ENCODE data around the gene MYO9B. TPM values are rescaled to one million over a fixed set of nuclear protein-coding genes. Genes with fewer than 3 reads are reported as not detected.
A peak's percentile ranks its signal among the peaks of the same experiment; 100 is the strongest.

Gene MYO9B
- total and polyA plus RNA-seq, 9 of the 15 experiments (the other 6 are each of a cell fraction or from before 2014, with no cell fraction given): 2.4 to 77.6 (median 23.0) TPM

DNA sequence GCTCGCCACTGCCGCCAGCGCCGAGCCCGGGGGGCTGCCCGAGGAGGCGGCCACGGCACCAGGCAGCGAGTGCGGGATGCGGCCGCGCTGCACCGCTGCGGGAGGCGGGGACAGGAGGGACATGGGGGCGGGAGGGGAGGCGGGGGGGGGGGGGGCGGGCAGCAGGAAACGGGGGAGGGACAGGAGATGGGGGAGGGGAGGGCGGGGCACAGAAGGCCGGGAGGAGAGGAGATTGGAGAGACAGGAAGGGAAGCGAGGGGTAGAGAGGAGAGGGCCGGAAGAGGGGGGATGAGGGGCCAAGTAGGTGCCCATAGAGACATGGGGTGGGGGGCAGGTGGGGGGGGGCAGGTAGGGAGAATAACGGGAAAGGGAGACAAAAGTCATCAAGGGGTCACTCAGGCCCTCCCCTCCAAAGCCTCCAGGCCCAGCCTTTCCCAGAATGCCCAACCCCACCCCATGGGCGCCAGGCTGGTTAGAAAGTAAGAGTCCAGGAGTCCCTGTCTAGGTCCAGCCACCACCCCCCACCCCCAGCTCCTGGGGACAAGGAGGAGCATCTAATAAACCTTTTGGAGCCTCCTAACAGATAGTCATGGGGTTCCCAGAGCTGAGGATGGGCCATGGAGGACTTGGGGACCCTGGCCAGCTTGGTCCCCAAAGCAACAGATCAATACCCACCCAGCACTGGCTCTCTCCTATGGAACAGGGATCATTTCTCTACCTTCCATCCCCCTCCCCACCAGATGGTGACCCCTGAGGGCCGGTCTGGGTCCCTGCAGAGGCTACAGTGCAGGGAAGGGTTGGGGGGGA is 160.6 kb downstream of the MYO9B start (continued):
- peak; percentile 31; the same call in 1 of the 2 replicates for TF ChIP-seq ZBTB7A (IDR thresholded peaks at IDR 0.05; ENCODE audit: borderline replicate concordance, control insufficient read depth, low read depth, low read length)
- TF ChIP-seq CEBPZ (IDR thresholded peaks at IDR 0.05; ENCODE audit: borderline replicate concordance, low read depth, low read length): no peak
- TF ChIP-seq ZNF766 (CRISPR knock-in tag; conservative IDR thresholded peaks at IDR 0.05): 0 out of 2 replicates have a peak, but pooled peaks have one; percentile 1
- TF ChIP-seq VEZF1 (CRISPR knock-in tag; IDR thresholded peaks at IDR 0.05): peak; percentile 96
- TF ChIP-seq RBFOX2 (IDR thresholded peaks at IDR 0.05; ENCODE audit: low read depth, low read length): peak; percentile 36
- TF ChIP-seq, protein P1, sequence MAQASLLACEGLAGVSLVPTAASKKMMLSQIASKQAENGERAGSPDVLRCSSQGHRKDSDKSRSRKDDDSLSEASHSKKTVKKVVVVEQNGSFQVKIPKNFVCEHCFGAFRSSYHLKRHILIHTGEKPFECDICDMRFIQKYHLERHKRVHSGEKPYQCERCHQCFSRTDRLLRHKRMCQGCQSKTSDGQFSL (CRISPR knock-in tag; IDR thresholded peaks at IDR 0.05): 0 out of 2 replicates have a peak, but pooled peaks have one; percentile 30
- TF ChIP-seq, protein P1 (tag; IDR thresholded peaks at IDR 0.05): peak in 1 of 2 experiments; percentile 90; a peak in 2 of 4 replicates
- no peak for TF ChIP-seq NCOA4 (IDR thresholded peaks at IDR 0.05; ENCODE audit: partially characterized antibody)
- 0 out of 4 replicates have a peak, but pooled peaks have one; percentile 4 to 28 for TF ChIP-seq NONO (IDR thresholded peaks at IDR 0.05; ENCODE audit: low read depth in 2 of 2, low read length in 1 of 2)
- 0 out of 2 replicates have a peak, but pooled peaks have one; percentile 8 for TF ChIP-seq GATAD2B (IDR thresholded peaks at IDR 0.05; ENCODE audit: borderline replicate concordance)
- TF ChIP-seq, protein P2, sequence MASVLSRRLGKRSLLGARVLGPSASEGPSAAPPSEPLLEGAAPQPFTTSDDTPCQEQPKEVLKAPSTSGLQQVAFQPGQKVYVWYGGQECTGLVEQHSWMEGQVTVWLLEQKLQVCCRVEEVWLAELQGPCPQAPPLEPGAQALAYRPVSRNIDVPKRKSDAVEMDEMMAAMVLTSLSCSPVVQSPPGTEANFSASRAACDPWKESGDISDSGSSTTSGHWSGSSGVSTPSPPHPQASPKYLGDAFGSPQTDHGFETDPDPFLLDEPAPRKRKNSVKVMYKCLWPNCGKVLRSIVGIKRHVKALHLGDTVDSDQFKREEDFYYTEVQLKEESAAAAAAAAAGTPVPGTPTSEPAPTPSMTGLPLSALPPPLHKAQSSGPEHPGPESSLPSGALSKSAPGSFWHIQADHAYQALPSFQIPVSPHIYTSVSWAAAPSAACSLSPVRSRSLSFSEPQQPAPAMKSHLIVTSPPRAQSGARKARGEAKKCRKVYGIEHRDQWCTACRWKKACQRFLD (CRISPR knock-in tag; IDR thresholded peaks at IDR 0.05): peak; percentile 64; the same call in 1 of the 2 replicates
- TF ChIP-seq ZFP36 (IDR thresholded peaks at IDR 0.05; ENCODE audit: low read depth, low read length, partially characterized antibody): peak; percentile 87
- peak; percentile 64 for TF ChIP-seq TAF1 (IDR thresholded peaks at IDR 0.05; ENCODE audit: control insufficient read depth, extremely low read depth, insufficient read depth, low read length, severe bottlenecking)
